ENCODE data around the gene LAMC2. TPM values are rescaled to one million over a fixed set of nuclear protein-coding genes. Genes with fewer than 3 reads are reported as not detected.
A peak's percentile ranks its signal among the peaks of the same experiment; 100 is the strongest.

The LAMC2 gene
- polyA plus RNA-seq, 3 donors, result not detected

GRCh38 chr1:183263886-183264602, 78.0 kb downstream of the LAMC2 start:
- Mint-ChIP-seq H3K9me3 (no peaks in the 10 kb centered on the region), H3K36me3 (no peaks in the 10 kb centered on the region), H3K27ac (peak overlapping the region in 1 of 7 donors; percentile 15), H3K27me3 (ENCODE audit: low read depth in 3 of 3) (peaks cover 3 to 18% (median 3%) of the 10 kb centered on the region in 3 donors), H3K4me3 (no peak overlapping the region), H3K4me1 (peaks cover 13% of the 10 kb centered on the region)
- Histone ChIP-seq H3K36me3 (replicated peaks in 1 of 2; ENCODE audit: control insufficient read depth in 1 of 2, insufficient read depth in 2 of 2, low read length in 2 of 2) (no peaks in the 10 kb centered on the region), H3K4me1 (ENCODE audit: control insufficient read depth in 1 of 2, insufficient read depth in 2 of 2, low read length in 2 of 2) (peaks cover 0 to 10% of the 10 kb centered on the region in 2 donors), H4K20me1 (ENCODE audit: insufficient read depth, low read length) (no peaks in the 10 kb centered on the region), H3K4me3 (replicated peaks in 1 of 3; ENCODE audit: low read depth in 2 of 3, low read length in 3 of 3) (no peak overlapping the region), H3K9ac (ENCODE audit: insufficient read depth, low read length, poor library complexity, severe bottlenecking) (no peak overlapping the region), H3K27me3 (ENCODE audit: control insufficient read depth in 2 of 2, insufficient read depth in 2 of 2, low read length in 2 of 2) (no peaks in the 10 kb centered on the region), H3K79me2 (ENCODE audit: insufficient read depth, low read length) (no peaks in the 10 kb centered on the region), H3K9me3 (replicated peaks in 1 of 2; ENCODE audit: control insufficient read depth in 1 of 2, insufficient read depth in 1 of 2, low read length in 2 of 2) (no peaks in the 10 kb centered on the region), H3K27ac (ENCODE audit: low read depth in 1 of 2, low read length in 2 of 2) (no peak overlapping the region), H3K4me2 (replicated peaks; ENCODE audit: extremely low read depth, low read length, poor library complexity, severe bottlenecking) (no peak overlapping the region), H2AFZ (ENCODE audit: insufficient read depth, low read depth, low read length, poor library complexity, severe bottlenecking) (no peak overlapping the region)
- 68% methylated on average over 4 of the region's 6 CpGs for WGBS (ENCODE audit: insufficient coverage)
- TF ChIP-seq CTCF (IDR thresholded peaks at IDR 0.05), result no peak
- DNase-seq, result no peak
- intact Hi-C loops (cut with micrococcal nuclease), result no loop called here

GRCh38 chr1:183267646-183268431, 81.8 kb downstream of the LAMC2 start:
- WGBS (ENCODE audit: insufficient coverage), result 100% methylated on average over 1 of the region's 7 CpGs
- H3K4me3 ChIP-seq (replicated peaks in 1 of 3; ENCODE audit: low read depth in 2 of 3, low read length in 3 of 3), result no peak overlapping the region
- no peaks in the 10 kb centered on the region for H4K20me1 ChIP-seq (ENCODE audit: insufficient read depth, low read length)
- no peak for DNase-seq
- no peaks in the 10 kb centered on the region for H3K9me3 Mint-ChIP-seq
- H3K9me3 ChIP-seq (replicated peaks in 1 of 2; ENCODE audit: control insufficient read depth in 1 of 2, insufficient read depth in 1 of 2, low read length in 2 of 2), result no peaks in the 10 kb centered on the region
- no peak overlapping the region for H3K4me3 Mint-ChIP-seq
- no peak overlapping the region for H2AFZ ChIP-seq (ENCODE audit: insufficient read depth, low read depth, low read length, poor library complexity, severe bottlenecking)
- peaks cover 0 to 3% of the 10 kb centered on the region in 2 donors for H3K27me3 ChIP-seq (ENCODE audit: control insufficient read depth in 2 of 2, insufficient read depth in 2 of 2, low read length in 2 of 2)
- H3K4me1 Mint-ChIP-seq, result peaks cover 9% of the 10 kb centered on the region
- peaks cover 0 to 4% of the 10 kb centered on the region in 2 donors for H3K4me1 ChIP-seq (ENCODE audit: control insufficient read depth in 1 of 2, insufficient read depth in 2 of 2, low read length in 2 of 2)
- H3K79me2 ChIP-seq (ENCODE audit: insufficient read depth, low read length), result no peaks in the 10 kb centered on the region
- H3K27ac Mint-ChIP-seq, result no peak overlapping the region
- H3K4me2 ChIP-seq (replicated peaks; ENCODE audit: extremely low read depth, low read length, poor library complexity, severe bottlenecking), result no peak overlapping the region
- peaks cover 0 to 10% (median 3%) of the 10 kb centered on the region in 3 donors for H3K27me3 Mint-ChIP-seq (ENCODE audit: low read depth in 3 of 3)
- H3K36me3 ChIP-seq (replicated peaks in 1 of 2; ENCODE audit: control insufficient read depth in 1 of 2, insufficient read depth in 2 of 2, low read length in 2 of 2), result no peaks in the 10 kb centered on the region
- intact Hi-C loops (cut with micrococcal nuclease), result no loop called here
- H3K9ac ChIP-seq (ENCODE audit: insufficient read depth, low read length, poor library complexity, severe bottlenecking), result no peak overlapping the region
- no peaks in the 10 kb centered on the region for H3K36me3 Mint-ChIP-seq
- no peak for TF ChIP-seq CTCF (IDR thresholded peaks at IDR 0.05)
- H3K27ac ChIP-seq (ENCODE audit: low read depth in 1 of 2, low read length in 2 of 2), result no peak overlapping the region
